ENCODE data around the gene DUSP12.

The DUSP12 gene

GRCh38 chr1:161772397-161772796 is 22.8 kb downstream of the DUSP12 start:
- no peak for TF ChIP-seq GATA3 (IDR thresholded peaks at IDR 0.05; ENCODE audit: low read depth, low read length)
- no peak for TF ChIP-seq GATA2 (IDR thresholded peaks at IDR 0.05; ENCODE audit: low read depth, low read length)

- TF ChIP-seq GATA3 (IDR thresholded peaks at IDR 0.05; ENCODE audit: low read depth, low read length) (no peak), GATA2 (IDR thresholded peaks at IDR 0.05; ENCODE audit: low read depth, low read length) (no peak)
These were observed 24.2 kb downstream of the DUSP12 start for GRCh38 chr1:161773791-161774190.

GRCh38 chr1:161777261-161777660 is 27.7 kb downstream of the DUSP12 start:
- no peak for TF ChIP-seq GATA2 (IDR thresholded peaks at IDR 0.05; ENCODE audit: low read depth, low read length)
- TF ChIP-seq GATA3 (IDR thresholded peaks at IDR 0.05; ENCODE audit: low read depth, low read length): no peak

- TF ChIP-seq GATA2 (IDR thresholded peaks at IDR 0.05; ENCODE audit: low read depth, low read length) (no peak), GATA3 (IDR thresholded peaks at IDR 0.05; ENCODE audit: low read depth, low read length) (no peak)
These were observed 28.9 kb downstream of the DUSP12 start for GRCh38 chr1:161778522-161778921.

GRCh38 chr1:161779393-161779792 is 29.8 kb downstream of the DUSP12 start:
- TF ChIP-seq GATA3 (IDR thresholded peaks at IDR 0.05; ENCODE audit: low read depth, low read length) (no peak), GATA2 (IDR thresholded peaks at IDR 0.05; ENCODE audit: low read depth, low read length) (no peak)

- TF ChIP-seq GATA3 (IDR thresholded peaks at IDR 0.05; ENCODE audit: low read depth, low read length) (no peak), GATA2 (IDR thresholded peaks at IDR 0.05; ENCODE audit: low read depth, low read length) (no peak)
These were observed 32.4 kb downstream of the DUSP12 start for GRCh38 chr1:161781995-161782394.

- no peak for TF ChIP-seq GATA2 (IDR thresholded peaks at IDR 0.05; ENCODE audit: low read depth, low read length)
- no peak for TF ChIP-seq GATA3 (IDR thresholded peaks at IDR 0.05; ENCODE audit: low read depth, low read length)
These were observed 33.3 kb downstream of the DUSP12 start for GRCh38 chr1:161782886-161783285.

GRCh38 chr1:161784968-161785367 is 35.4 kb downstream of the DUSP12 start:
- TF ChIP-seq GATA3 (IDR thresholded peaks at IDR 0.05; ENCODE audit: low read depth, low read length) (no peak), GATA2 (IDR thresholded peaks at IDR 0.05; ENCODE audit: low read depth, low read length) (no peak)

- TF ChIP-seq GATA3 (IDR thresholded peaks at IDR 0.05; ENCODE audit: low read depth, low read length) (no peak), GATA2 (IDR thresholded peaks at IDR 0.05; ENCODE audit: low read depth, low read length) (no peak)
These were observed 37.8 kb downstream of the DUSP12 start for GRCh38 chr1:161787355-161787754.

- TF ChIP-seq GATA3 (IDR thresholded peaks at IDR 0.05; ENCODE audit: low read depth, low read length) (no peak), GATA2 (IDR thresholded peaks at IDR 0.05; ENCODE audit: low read depth, low read length) (no peak)
These were observed 41.2 kb downstream of the DUSP12 start for GRCh38 chr1:161790587-161791317.

GRCh38 chr1:161791904-161792655 is 42.5 kb downstream of the DUSP12 start:
- no peak for TF ChIP-seq GATA3 (IDR thresholded peaks at IDR 0.05; ENCODE audit: low read depth, low read length)
- no peak for TF ChIP-seq GATA2 (IDR thresholded peaks at IDR 0.05; ENCODE audit: low read depth, low read length)

- TF ChIP-seq GATA3 (IDR thresholded peaks at IDR 0.05; ENCODE audit: low read depth, low read length) (no peak), GATA2 (IDR thresholded peaks at IDR 0.05; ENCODE audit: low read depth, low read length) (no peak)
These were observed 43.2 kb downstream of the DUSP12 start for GRCh38 chr1:161792740-161793139.

- TF ChIP-seq GATA2 (IDR thresholded peaks at IDR 0.05; ENCODE audit: low read depth, low read length) (no peak), GATA3 (IDR thresholded peaks at IDR 0.05; ENCODE audit: low read depth, low read length) (no peak)
These were observed 50.2 kb downstream of the DUSP12 start for GRCh38 chr1:161799792-161800191.

- no peak for TF ChIP-seq GATA3 (IDR thresholded peaks at IDR 0.05; ENCODE audit: low read depth, low read length)
- no peak for TF ChIP-seq GATA2 (IDR thresholded peaks at IDR 0.05; ENCODE audit: low read depth, low read length)
These were observed 52.4 kb downstream of the DUSP12 start for GRCh38 chr1:161801955-161802354.

GRCh38 chr1:161803181-161803580 is 53.6 kb downstream of the DUSP12 start:
- TF ChIP-seq GATA3 (IDR thresholded peaks at IDR 0.05; ENCODE audit: low read depth, low read length) (no peak), GATA2 (IDR thresholded peaks at IDR 0.05; ENCODE audit: low read depth, low read length) (no peak)

Measured in SH-SY5Y (cell line).